Mesodermal cell (in vitro differentiated cells): ENCODE results near the gene MBTPS2.

Experiments used
- H3K27ac ChIP-seq: 2 replicates; pipeline ENCODE4 v1.7.0; 2013; ENCODE audit warnings: mild to moderate bottlenecking, low read depth, low read length, moderate library complexity; ENCODE audit not compliant: severe bottlenecking
- H3K36me3 ChIP-seq: 2 replicates; pipeline ENCODE4 v1.7.1; 2013; ENCODE audit warnings: mild to moderate bottlenecking, low read length, moderate library complexity; ENCODE audit not compliant: control insufficient read depth, insufficient read depth
- H3K4me1 ChIP-seq: one replicate; pipeline ENCODE4 v1.7.1; 2013; ENCODE audit warnings: mild to moderate bottlenecking, low read length; ENCODE audit not compliant: insufficient read depth, control insufficient read depth, poor library complexity, severe bottlenecking
- H3K4me3 ChIP-seq: 2 replicates; pipeline ENCODE4 v1.7.0; 2013; ENCODE audit warnings: low read length, control low read depth, mild to moderate bottlenecking; ENCODE audit not compliant: insufficient read depth, poor library complexity, severe bottlenecking; ENCODE audit errors: extremely low read depth
- H3K9me3 ChIP-seq: 2 replicates; pipeline ENCODE4 v1.7.1; 2013; ENCODE audit warnings: mild to moderate bottlenecking, low read length, moderate library complexity; ENCODE audit not compliant: control insufficient read depth
- WGBS, 2 experiments: methylation state at CpG; one replicate each; pipeline ENCODE4 v1.1.5; 2013; ENCODE audit warnings: missing lambda C conversion rate in 2 of 2; ENCODE audit not compliant: insufficient coverage in 2 of 2; 5-methylcytosine and 5-hydroxymethylcytosine counted together

The MBTPS2 gene

DNA sequence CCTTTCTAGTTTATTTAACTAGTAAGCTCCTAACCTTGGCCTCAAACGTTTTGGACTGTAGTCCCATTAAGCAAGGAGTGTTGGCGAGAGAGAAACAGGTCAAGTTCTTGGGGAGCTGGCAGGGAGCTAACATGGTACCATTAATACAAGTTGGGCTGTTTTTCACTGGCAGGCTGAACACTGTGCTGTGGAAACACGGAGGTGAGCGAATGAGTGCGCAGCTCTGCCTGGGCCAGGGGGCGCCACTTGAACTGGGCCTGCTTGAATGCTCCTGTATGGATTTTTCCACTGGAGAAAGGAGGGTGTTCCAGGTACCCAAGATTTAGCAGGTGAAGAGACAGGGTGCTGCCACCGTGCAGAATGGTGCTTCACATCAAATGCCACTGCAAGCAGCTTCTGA, 93.7 kb downstream of the MBTPS2 start:
- WGBS, 2 experiments = 78% methylated on average over 5 of the region's 7 CpGs; no CpG with 5 or more reads in 1 of the 2 experiments
- no peaks in the 10 kb centered on the region for H3K9me3 ChIP-seq
- no peaks in the 10 kb centered on the region for H3K36me3 ChIP-seq
- H3K4me1 ChIP-seq = peaks cover 9% of the 10 kb centered on the region
- no peak overlapping the region for H3K27ac ChIP-seq
- no peak overlapping the region for H3K4me3 ChIP-seq

DNA sequence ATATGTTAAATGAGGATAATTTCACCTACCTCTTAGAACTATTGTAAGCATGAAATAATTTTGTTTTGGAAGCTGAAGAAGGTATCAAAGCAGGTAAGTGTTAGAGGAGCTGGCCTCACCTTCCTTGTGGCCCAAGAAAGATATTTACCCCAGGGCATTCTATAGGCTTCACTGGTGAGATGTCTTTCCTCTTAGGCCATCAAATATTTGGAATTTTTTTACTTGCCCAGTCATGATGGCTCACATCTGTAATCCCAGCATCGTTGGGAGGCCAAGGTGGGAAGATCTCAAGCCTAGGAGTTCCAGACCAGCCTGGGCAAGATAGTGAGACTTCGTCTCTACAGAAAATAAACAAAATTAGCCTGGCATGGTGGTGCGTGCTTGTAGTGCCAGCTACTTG, 95.0 kb downstream of the MBTPS2 start:
- no peak overlapping the region for H3K4me3 ChIP-seq
- peaks cover 9% of the 10 kb centered on the region for H3K4me1 ChIP-seq
- H3K27ac ChIP-seq = no peak overlapping the region
- no peaks in the 10 kb centered on the region for H3K9me3 ChIP-seq
- 100% methylated on average over 1 of the region's 3 CpGs; no CpG with 5 or more reads in 1 of the 2 experiments for WGBS, 2 experiments
- H3K36me3 ChIP-seq = no peaks in the 10 kb centered on the region
